ENCODE data around the gene GAS2L1.
"Not testable (repeated sequence)": the region's sequence is repeated elsewhere in the genome, so short reads cannot be mapped to it uniquely, and the experiment has no call there.

Gene GAS2L1

DNA sequence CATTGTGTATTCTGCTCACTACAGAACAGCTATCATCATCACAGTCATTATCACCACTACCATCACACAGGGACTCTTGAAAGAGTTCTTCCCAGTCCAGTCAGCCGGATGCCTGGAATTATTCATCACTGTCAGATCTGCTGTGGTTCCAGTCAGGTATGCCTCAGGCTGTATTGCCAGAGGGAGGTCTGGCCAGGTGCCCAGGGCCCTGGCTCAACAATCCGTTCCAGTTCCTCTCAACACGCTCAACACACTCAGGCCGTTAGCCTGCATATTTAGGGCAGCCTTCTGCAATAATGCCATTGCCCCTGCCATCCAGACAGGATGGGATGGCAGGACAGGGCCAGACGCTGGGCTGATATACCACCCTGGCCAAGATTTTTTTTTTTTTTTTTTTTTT lies 37.7 kb downstream of the GAS2L1 start:
- no peak for DNase-seq

DNA sequence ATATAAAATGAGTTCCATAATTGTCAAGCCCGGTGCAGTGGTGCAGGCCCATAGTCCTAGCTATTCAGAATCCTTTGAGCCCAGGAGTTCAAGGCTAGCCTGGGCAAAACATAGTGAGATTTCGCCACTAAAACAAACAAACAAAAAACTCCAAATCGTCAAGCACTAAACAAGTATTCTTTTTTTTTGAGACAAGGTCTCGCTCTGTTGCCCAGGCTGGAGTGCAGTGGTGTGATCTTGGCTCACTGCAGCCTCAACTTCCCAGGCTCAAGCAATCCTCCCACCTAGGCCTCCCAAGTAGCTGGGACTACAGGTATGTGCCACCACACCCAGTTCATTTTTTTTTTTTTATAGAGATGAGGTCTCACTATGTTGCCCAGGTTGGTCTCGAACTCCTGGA lies 38.4 kb downstream of the GAS2L1 start:
- not testable (repeated sequence) for DNase-seq

DNA sequence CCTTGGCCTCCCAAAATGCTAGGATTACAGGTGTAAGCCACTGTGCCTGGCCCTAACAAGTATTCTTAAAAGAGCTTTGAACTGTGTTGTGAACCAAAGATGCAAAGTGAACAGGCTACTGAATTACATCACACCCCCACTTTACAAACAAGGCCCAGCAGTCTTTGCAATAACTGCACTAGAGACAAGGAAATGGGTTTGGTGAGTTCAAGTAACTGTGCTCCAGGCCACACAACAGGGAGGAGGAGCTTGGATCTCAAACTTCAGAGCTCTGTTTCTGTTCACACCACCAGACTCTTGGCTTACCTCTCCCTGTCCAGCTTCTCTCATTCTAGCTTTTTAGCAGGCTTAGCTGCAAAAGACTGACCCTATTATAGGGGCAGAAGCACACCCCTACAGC lies 39.5 kb downstream of the GAS2L1 start:
- no peak for DNase-seq

DNA sequence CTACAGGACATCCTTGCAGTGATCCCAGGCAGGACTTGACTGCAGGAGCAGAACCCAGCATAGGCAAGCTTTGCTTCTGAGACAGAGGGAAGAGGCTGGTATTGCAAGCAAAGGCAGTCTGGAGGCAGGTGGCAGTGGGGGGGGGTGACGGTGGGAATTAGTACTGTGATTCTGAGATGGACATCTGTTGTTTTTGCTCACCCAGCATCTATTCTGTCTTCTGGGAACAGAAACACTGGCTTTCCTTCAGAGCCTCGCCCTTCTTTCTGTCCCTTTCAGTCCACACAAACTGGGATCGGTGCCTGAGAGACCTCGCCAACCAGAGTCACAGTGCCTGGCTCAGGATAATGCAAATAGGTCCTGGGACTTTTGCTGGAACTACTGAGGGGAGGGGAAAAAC lies 40.2 kb downstream of the GAS2L1 start:
- no peak for DNase-seq

DNA sequence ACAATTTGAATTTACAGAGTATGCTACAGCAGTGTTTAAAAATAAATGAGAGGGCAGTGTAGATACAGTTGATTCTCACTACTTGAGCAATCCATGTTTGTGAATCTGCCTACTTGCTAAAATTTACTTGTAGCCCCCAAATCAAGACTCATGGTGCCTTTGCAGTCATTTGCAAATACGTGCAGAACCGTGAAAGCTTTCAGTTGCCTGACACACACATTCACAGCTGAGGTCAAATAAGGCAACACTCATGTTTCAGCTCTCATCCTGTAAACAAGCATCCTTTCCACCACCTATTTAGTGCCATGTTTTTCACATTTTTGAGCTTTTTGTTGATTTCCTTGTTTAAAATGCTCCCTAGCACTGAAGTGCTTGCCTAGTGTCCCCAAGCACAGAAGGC lies 41.6 kb downstream of the GAS2L1 start:
- no peak for DNase-seq

DNA sequence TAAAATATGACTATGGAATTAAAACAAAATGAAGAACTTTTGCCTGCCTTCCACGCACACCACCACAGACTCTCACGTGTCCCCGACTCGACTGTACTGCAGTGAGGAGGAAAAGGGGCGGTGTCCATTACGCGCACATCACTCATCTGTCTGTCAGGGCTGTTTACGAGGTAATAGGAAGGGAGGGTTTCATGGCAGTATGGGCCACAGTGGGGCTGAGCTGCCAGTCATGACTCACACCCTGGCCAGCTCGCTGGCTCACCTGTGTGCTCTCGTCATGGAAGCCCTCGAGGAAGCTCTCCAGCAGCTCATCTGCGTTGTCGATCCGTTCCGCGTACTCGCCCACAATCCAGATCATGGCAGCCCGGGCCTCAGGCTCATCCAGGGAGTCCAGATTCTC lies 42.5 kb downstream of the GAS2L1 start:
- DNase-seq: no peak

DNA sequence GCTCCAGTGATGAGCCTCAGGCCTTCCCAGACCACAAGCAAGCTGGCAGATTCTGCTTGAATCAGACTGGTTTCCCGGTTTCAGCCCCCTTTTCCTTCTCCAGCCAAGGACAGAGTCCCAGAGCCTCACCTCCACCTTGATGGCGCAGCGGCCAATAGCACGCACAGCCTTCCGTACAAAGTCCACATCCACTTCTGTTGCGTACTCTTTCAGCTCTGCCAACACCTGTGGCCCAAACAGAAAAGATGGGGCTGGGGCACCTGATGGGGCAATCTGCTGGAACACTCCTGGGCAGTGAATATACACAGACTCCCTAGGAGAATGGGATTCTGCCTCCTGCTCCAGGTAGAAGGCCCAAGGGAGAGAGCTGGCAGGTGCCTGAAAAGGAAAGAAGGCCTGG lies 44.6 kb downstream of the GAS2L1 start:
- DNase-seq: no peak

DNA sequence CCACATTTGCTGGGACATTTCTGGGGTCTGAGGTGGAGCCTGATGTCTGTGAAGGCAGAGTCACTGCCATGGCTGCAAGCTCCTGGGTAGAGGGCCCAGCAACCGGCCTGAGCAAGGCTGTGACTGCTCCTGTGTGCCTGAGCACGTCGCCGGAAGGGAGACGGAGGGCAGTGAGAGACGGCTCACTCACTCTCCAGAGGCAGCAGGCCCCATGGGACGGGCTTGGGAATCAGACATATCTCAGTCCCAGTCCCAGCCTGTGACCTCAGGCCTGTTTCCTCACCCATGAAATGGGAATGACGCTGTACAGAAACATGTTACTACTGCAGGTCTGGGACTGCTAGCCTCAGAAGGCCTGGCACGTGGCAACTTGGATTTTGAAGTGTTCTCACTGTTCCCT lies 45.4 kb downstream of the GAS2L1 start:
- DNase-seq: no peak

DNA sequence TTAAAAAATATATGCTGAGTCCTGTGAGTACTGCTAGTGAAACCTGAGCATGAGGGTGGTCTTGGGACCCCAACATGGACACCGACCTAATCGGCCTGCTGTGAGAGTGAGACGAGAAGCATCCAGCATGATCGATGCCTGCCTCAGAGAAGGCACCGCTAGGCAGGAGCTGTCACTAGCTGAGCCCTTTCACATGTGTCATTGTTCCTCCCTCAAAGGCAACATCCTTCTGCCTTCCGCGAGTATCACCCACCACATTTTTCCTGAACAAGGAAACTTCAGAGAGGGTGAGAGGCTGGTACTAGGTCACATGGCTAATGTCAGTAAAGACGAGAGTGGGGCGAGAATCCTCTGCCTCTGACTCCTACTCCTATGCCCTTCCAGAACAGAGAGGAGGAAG lies 46.3 kb downstream of the GAS2L1 start:
- DNase-seq: no peak

DNA sequence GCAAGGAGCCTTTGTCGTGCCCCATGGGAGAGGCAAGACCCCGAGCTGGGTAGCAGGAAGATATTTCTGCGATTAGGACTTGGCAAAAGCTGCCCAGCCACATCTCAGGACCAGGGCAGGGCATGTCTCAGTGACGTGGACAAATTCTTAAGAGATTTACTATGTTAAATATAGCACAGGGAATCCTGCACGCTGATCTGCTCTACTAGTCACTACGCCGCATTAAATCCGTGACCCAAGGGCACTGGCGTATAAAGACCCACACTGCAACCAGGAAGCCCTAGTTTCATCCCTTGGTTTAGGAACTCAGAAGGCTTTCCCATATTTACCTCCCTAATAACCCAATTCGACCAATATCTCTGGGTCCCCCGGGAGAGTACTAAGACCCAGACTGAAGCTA lies 46.8 kb downstream of the GAS2L1 start:
- no peak for DNase-seq

DNA sequence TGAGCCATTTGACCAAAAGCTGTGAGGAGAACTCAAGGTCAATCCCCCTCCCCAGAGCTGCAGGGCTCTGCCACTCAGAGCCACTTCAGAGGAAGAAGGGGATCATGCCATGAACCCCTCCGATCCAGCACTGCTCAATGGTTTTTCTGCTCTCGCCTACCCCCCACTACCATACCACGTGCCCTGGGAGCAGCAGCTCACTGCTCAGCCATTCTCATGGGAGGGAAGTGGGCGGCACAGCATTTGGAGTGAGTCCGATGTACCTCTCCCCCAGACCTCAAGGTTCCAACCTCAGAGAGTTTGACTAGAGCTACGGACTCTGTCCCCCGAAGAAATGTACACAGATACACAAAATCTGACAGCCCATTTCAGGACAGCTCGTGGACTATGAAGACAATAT lies 47.4 kb downstream of the GAS2L1 start:
- DNase-seq: no peak

DNA sequence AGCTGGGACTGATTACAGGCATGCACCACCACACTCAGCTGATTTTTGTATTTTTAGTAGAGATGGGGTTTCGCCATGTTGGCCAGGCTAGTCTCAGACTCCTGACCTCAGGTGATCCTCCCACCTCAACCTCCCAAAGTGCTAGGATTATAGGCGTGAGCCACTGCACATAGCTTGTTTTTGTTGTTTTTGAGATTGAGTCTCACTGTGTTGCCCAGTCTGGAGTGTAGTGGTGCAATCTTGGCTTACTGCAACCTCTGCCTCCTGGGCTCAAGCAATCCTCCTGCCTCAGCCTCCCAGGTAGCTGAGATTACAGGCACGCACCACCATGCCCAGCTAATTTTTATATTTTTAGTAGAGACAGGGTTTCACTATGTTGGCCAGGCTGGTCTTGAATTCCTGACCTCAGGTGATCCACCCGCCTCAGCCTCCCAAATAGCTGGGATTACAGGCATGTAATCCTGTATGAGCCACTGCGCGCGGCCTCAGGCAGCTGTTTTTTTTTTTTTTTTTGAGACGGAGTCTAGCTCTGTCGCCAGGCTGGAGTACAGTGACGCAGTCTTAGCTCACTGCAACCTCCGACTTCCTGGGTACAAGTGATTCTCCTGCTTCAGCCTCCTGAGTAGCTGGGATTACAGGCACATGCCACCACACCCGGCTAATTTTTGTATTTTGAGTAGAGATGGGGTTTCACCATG lies 50.9 kb downstream of the GAS2L1 start:
- DNase-seq: not testable (repeated sequence)

DNA sequence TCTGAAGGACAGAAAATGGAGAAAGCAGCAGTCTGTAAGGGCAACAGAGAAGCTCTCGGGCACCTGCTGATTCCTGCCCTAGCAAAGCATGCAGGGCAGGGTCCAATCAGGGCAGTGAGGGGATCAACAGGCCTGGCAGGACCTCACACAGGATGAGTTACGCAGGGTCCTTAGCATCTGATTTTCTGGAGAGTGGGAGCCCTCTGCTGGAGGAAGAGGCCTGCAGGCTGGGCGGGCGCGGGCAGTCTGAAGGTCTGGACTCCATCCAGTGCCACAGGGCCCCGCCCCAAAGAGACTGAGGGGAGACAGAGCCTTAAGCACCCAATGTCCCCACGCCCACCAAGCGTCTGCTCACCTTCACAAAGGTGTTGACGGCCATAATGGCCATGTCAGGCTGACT lies 53.0 kb downstream of the GAS2L1 start:
- DNase-seq: no peak
